Astrocyte (in vitro differentiated cells and primary cell): ENCODE data around the gene KCP.

Experiments
- EZH2 ChIP-seq: IDR thresholded peaks from 2 replicates; pipeline ENCODE4 v1.6.1; 2012; ENCODE audit warnings: mild to moderate bottlenecking, low read length, inconsistent platforms; ENCODE audit not compliant: insufficient read depth
- TF ChIP-seq, protein P1 (sequence below): IDR thresholded peaks from 2 replicates; pipeline ENCODE4 v1.5.1; 2011; ENCODE audit warnings: low read depth, mild to moderate bottlenecking, inconsistent platforms, low read length, moderate library complexity; ENCODE audit not compliant: insufficient read depth

DNA sequence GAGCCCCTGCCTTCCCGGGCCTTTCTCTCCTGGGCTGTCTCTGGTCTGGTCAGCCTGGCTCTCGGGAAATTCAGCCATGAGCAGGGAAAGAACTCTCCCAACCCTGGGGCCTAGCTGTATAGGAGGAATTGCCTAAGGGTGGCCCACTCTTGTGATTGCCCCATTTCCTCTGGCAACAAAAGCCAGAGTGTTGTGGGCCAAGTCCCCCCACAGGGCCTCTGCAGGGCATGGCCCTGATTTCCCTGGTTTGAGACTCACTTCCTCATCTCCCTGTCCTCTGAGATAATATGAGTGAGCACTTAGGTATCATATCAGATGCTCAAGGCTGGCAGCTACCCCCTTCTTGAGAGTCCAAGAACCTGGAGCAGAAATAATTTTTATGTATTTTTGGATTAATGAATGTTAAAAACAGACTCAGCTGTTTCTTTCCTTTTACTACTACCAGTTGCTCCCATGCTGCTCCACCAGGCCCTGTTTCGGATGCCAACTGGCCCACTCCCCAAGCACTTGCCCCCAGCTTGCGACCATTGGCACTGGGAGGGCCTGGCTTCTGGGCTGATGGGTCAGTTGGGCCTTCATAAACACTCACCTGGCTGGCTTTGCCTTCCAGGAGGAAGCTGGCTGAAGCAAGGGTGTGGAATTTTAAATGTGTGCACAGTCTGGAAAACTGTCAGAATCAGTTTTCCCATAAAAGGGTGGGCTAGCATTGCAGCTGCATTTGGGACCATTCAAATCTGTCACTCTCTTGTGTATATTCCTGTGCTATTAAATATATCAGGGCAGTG lies 38.7 kb upstream of the KCP start:
- TF ChIP-seq, protein P1, sequence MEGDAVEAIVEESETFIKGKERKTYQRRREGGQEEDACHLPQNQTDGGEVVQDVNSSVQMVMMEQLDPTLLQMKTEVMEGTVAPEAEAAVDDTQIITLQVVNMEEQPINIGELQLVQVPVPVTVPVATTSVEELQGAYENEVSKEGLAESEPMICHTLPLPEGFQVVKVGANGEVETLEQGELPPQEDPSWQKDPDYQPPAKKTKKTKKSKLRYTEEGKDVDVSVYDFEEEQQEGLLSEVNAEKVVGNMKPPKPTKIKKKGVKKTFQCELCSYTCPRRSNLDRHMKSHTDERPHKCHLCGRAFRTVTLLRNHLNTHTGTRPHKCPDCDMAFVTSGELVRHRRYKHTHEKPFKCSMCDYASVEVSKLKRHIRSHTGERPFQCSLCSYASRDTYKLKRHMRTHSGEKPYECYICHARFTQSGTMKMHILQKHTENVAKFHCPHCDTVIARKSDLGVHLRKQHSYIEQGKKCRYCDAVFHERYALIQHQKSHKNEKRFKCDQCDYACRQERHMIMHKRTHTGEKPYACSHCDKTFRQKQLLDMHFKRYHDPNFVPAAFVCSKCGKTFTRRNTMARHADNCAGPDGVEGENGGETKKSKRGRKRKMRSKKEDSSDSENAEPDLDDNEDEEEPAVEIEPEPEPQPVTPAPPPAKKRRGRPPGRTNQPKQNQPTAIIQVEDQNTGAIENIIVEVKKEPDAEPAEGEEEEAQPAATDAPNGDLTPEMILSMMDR, result no peak
- no peak for TF ChIP-seq EZH2
